HCT116 (cell line): Measurements from ENCODE around the gene PPP3CB.

Source experiments
- ATF3 ChIP-seq: IDR thresholded peaks from 2 replicates; pipeline ENCODE4 v1.6.1; 2012
- CBX3 ChIP-seq: IDR thresholded peaks from 2 replicates; pipeline ENCODE4 v1.6.1; 2012; ENCODE audit warnings: low read depth
- EGR1 ChIP-seq: IDR thresholded peaks from 2 replicates; pipeline ENCODE4 v1.6.1; 2012; ENCODE audit warnings: low read depth
- EZH2 ChIP-seq: fragments of 200-600 bp; sonication (generic); IDR thresholded peaks from 2 replicates; pipeline ENCODE4 v1.6.1; 2017; ENCODE audit warnings: antibody characterized with exemption, mixed run types
- JUND ChIP-seq: IDR thresholded peaks from 2 replicates; pipeline ENCODE4 v1.6.1; 2012
- POLR2A ChIP-seq: IDR thresholded peaks from 2 replicates; pipeline ENCODE4 v1.7.0; 2011; ENCODE audit warnings: borderline replicate concordance; ENCODE audit not compliant: insufficient read depth, insufficient read length; ENCODE audit errors: extremely low read depth
- POLR2AphosphoS5 ChIP-seq: IDR thresholded peaks from 2 replicates; pipeline ENCODE4 v1.6.1; 2011; ENCODE audit warnings: mild to moderate bottlenecking, low read depth, low read length, moderate library complexity
- REST ChIP-seq: IDR thresholded peaks from 2 replicates; pipeline ENCODE4 v1.6.1; 2012; ENCODE audit warnings: low read depth
- SIN3A ChIP-seq: IDR thresholded peaks from 2 replicates; pipeline ENCODE4 v1.6.1; 2012; ENCODE audit warnings: low read depth
- YY1 ChIP-seq: IDR thresholded peaks from 2 replicates; pipeline ENCODE4 v1.6.1; 2011; ENCODE audit warnings: low read length, low read depth, moderate library complexity, mild to moderate bottlenecking; ENCODE audit not compliant: insufficient replicate concordance; ENCODE audit errors: extremely low read depth
- ZNF274 ChIP-seq: fragments of 200-500 bp; sonication (Bioruptor generic); IDR thresholded peaks from 2 replicates; pipeline ENCODE4 v1.6.1; 2014; ENCODE audit warnings: mild to moderate bottlenecking, low read depth, low read length, inconsistent platforms
- TF ChIP-seq, protein P1 (sequence below), 3 experiments: fragments of 200-600 bp in 1 of 3; sonication (generic) in 1 of 3; IDR thresholded peaks in 2 of 3; conservative IDR thresholded peaks in 1 of 3; 2 replicates each; pipeline ENCODE4 v1.5.1; 2012 to 2017; ENCODE audit warnings: low read depth in 2 of 3, low read length in 2 of 3, antibody characterized with exemption in 1 of 3, borderline replicate concordance in 1 of 3, control low read depth in 1 of 3, mild to moderate bottlenecking in 1 of 3, mixed read lengths in 1 of 3, mixed run types in 1 of 3, moderate library complexity in 1 of 3; ENCODE audit not compliant: insufficient read depth in 1 of 3

DNA sequence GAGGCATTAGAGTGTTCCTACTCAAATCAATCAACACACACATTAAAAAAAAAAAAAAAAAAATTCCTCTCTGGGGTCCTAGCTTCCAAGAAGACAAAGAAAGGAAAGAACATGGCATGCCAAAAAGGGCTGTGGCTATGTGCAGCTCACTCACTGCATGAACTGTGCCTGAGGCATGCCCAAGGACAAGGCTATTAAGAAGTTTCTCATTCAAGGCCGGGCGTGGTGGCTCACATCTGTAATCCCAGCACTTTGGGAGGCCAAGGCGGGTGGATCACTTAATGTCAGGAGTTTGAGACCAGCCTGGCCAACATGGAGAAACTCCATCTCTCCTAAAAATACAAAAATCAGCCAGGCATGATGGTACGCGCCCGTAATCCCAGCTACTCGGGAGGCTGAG is 41.9 kb upstream of the PPP3CB start:
- TF ChIP-seq CBX3 (no peak), JUND (no peak), EGR1 (no peak), ATF3 (no peak), POLR2AphosphoS5 (no peak), POLR2A (no peak), EZH2 (no peak), REST (no peak), ZNF274 (no peak), SIN3A (no peak), YY1 (no peak)
- TF ChIP-seq, protein P1, sequence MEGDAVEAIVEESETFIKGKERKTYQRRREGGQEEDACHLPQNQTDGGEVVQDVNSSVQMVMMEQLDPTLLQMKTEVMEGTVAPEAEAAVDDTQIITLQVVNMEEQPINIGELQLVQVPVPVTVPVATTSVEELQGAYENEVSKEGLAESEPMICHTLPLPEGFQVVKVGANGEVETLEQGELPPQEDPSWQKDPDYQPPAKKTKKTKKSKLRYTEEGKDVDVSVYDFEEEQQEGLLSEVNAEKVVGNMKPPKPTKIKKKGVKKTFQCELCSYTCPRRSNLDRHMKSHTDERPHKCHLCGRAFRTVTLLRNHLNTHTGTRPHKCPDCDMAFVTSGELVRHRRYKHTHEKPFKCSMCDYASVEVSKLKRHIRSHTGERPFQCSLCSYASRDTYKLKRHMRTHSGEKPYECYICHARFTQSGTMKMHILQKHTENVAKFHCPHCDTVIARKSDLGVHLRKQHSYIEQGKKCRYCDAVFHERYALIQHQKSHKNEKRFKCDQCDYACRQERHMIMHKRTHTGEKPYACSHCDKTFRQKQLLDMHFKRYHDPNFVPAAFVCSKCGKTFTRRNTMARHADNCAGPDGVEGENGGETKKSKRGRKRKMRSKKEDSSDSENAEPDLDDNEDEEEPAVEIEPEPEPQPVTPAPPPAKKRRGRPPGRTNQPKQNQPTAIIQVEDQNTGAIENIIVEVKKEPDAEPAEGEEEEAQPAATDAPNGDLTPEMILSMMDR (IDR thresholded peaks at IDR 0.05 in 2 of 3, conservative IDR thresholded peaks at IDR 0.05 in 1 of 3; ENCODE audit: borderline replicate concordance in 1 of 3, insufficient read depth in 1 of 3, low read depth in 2 of 3, low read length in 2 of 3) = no peak
